VCaP (cell line): ENCODE measurements around the gene RASSF3.

Experiments used
- H3K27ac ChIP-seq: fragments of 450-650 bp; 2 replicates; pipeline ENCODE4 v1.5.1; 2017
- TF ChIP-seq, protein P1 (sequence below): fragments of 450-650 bp; conservative IDR thresholded peaks from 2 replicates; pipeline ENCODE4 v1.5.1; 2017; ENCODE audit warnings: mild to moderate bottlenecking, moderate library complexity

The RASSF3 gene

DNA sequence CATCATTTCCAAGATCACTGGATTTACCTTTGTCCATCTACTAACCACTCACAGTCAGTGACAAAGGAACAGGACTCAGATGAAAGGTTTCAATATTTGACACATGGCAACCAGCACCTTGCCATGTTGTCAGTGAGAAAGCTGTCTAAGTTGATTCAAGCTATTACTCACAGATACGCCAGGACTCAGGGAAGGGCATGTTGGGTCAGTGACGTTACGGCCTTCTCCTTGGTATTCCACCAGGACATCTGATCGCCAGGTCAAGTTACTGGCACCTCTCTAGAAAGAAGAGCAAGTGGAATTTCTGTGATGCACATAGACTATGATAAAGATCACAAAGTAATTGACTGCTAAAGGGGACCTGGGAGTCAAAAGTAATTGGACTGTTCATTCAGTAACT is 112.5 kb downstream of the RASSF3 start:
- TF ChIP-seq, protein P1, sequence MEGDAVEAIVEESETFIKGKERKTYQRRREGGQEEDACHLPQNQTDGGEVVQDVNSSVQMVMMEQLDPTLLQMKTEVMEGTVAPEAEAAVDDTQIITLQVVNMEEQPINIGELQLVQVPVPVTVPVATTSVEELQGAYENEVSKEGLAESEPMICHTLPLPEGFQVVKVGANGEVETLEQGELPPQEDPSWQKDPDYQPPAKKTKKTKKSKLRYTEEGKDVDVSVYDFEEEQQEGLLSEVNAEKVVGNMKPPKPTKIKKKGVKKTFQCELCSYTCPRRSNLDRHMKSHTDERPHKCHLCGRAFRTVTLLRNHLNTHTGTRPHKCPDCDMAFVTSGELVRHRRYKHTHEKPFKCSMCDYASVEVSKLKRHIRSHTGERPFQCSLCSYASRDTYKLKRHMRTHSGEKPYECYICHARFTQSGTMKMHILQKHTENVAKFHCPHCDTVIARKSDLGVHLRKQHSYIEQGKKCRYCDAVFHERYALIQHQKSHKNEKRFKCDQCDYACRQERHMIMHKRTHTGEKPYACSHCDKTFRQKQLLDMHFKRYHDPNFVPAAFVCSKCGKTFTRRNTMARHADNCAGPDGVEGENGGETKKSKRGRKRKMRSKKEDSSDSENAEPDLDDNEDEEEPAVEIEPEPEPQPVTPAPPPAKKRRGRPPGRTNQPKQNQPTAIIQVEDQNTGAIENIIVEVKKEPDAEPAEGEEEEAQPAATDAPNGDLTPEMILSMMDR = no peak
- no peak overlapping the region for H3K27ac ChIP-seq

DNA sequence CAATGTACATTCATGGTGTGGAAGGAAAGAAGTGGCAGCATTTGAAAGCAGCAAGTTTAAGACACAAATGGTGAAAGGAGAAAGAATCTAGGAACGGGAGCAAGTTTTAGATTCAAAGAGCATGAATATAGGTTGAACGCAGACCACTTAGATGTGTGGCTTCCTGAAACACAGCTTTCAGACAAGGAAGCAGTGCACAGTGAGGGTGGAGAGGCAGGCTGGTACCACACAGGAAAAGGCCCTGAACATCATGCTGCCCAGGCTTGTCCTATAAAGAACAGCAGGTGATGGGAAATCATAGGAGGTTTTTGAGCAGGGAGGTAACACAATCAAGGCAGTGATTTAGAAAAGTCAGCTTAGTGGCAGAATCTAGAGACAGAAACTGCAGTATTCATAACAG is 113.3 kb downstream of the RASSF3 start:
- H3K27ac ChIP-seq = no peak overlapping the region
- TF ChIP-seq, protein P1 = no peak

GRCh38 chr12:64724201-64724745 is 114.0 kb downstream of the RASSF3 start:
- no peak overlapping the region for H3K27ac ChIP-seq
- TF ChIP-seq, protein P1 = no peak

DNA sequence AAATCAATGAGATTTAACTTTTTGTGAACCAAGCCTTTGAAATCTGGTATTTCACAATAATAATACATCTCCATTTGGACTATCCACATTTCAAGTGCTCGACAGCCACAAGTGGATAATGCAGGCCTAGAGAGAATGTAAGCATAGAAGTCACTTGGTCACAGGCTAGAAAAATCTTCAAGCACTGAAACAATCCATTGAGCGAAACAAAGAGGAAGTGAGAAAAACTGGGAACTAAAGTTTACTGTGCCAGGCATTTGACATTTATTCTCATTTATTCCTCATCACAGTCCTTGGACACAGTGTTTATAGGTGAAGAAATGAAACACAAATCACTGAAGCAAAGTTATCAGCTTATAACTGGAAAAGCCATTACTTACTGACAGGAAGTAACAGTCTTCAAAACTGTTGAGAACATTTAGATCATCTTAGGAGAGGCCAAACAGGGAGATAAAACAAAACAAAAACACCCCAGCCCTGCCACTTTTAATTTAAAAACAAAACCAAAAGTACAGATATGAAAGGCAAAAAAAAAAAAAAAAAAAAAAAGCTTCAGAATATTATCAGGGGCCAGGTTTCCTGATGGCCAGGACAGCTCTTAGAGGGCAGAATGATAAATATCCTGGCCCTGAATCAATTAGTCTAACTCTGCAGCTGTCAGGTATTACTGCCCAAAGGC is 119.8 kb downstream of the RASSF3 start:
- H3K27ac ChIP-seq = no peak overlapping the region
- TF ChIP-seq, protein P1 = no peak

- H3K27ac ChIP-seq = no peak overlapping the region
- TF ChIP-seq, protein P1 = no peak
Observed at GRCh38 chr12:64730588-64730969, 120.3 kb downstream of the RASSF3 start.

DNA sequence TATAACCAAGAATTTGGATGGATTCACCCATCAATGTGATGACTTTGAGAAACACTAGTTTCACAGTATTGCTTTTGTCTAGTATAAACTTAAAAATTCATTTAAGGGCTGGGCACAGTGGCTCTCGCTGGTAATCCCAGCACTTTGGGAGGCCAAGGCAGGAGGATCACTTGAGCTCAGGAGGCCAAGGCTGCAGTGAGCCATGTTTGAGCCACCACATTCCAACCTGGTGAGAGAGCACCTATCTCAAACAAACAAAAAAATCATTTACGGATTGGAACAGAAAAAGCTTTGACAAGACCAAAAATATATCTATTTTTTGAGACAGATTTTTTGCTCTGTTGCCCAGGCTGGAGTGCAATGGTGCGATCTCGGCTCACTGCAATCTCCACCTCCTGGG is 121.4 kb downstream of the RASSF3 start:
- TF ChIP-seq, protein P1 = no peak
- no peak overlapping the region for H3K27ac ChIP-seq

DNA sequence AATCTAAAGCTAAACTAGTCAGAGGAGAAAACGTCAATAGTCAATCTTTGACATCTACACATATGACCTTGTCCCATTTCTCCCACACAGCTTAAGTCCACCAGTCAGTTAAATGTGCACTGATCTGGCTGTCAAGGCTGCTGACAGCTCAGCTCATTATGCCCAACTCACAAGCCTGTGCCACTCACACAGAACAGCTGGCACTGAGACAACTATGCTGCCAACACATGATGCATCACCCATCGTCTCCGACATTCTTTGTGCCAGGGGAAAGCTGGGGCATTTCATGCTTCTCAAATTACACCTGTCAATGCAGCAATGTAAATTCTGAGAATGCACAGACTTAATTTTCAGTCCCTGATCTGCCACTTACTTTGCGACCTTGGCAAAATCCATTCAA is 123.6 kb downstream of the RASSF3 start:
- no peak overlapping the region for H3K27ac ChIP-seq
- TF ChIP-seq, protein P1 = no peak
